ENCODE results near the gene DNAH9.

Gene DNAH9

GRCh38 chr17:11564589-11565380, 33.5 kb upstream of the DNAH9 start:
- no peak for TF ChIP-seq ZNF274 (IDR thresholded peaks at IDR 0.05; ENCODE audit: low read depth, low read length)
- H3K4me3 ChIP-seq (ENCODE audit: low read length): no peak overlapping the region

DNA sequence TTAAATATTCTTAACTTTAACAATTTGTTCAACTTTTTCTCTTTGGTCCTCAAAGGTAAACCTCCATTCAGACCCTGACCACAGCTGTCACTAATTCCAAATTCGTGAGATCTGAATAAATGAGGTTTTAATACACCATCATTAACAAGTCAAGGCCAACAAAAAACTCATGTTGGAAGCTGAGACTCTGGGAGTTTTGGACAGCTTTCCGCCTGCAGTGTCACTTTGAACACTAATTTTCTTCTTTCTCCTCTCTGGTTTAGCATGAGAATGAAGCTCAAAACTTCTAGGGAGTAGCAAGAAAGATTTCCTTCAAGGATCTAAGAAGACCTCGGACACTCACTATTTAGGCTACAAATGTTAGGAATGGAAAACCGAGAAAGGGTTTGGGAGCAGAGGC, 32.7 kb upstream of the DNAH9 start:
- TF ChIP-seq ZNF274 (IDR thresholded peaks at IDR 0.05; ENCODE audit: low read depth, low read length): no peak
- no peak overlapping the region for H3K4me3 ChIP-seq (ENCODE audit: low read length)

DNA sequence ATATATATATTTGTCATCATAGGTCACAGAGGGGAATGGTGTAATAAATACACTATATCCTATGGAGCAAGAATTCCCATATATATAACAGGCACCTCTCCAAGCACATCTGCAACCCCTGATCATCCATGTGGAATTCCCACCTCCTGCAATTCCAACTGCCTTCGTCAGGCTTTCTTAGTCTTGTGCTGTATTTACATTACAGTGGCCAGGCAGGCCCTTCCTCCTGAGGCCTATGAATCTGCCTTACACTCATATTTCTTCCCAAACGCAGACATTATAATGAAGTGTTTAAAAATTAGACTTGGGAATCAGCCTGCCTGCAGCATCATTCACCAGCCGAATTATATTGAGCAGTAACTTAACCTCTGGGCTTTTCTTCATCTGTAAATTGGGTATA, 19.3 kb upstream of the DNAH9 start:
- H3K4me3 ChIP-seq (ENCODE audit: low read length): no peak overlapping the region
- TF ChIP-seq ZNF274 (IDR thresholded peaks at IDR 0.05; ENCODE audit: low read depth, low read length): no peak

GRCh38 chr17:11580677-11581076, 17.6 kb upstream of the DNAH9 start:
- no peak for TF ChIP-seq ZNF274 (IDR thresholded peaks at IDR 0.05; ENCODE audit: low read depth, low read length)
- H3K4me3 ChIP-seq (ENCODE audit: low read length): no peak overlapping the region

DNA sequence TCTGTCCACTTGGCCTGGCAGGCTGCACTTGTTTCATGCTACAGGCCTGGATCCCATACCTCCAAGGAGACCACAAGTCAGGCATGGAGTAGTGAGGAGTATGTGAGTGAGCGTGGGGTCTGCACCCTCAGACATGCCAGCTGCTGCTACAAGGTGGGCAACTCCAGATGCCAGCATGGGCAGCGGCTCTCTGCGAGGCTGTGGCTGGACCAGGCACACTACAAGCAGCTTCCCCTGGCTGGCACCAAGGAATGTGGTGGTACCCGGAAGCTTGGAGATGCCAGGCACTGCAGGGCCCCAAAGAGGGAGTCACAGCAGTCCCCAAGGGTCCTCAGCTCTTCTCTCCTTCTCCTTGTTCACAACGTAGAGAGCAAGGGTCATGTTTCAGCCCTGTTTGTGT, 16.1 kb upstream of the DNAH9 start:
- no peak for TF ChIP-seq ZNF274 (IDR thresholded peaks at IDR 0.05; ENCODE audit: low read depth, low read length)
- no peak overlapping the region for H3K4me3 ChIP-seq (ENCODE audit: low read length)

GRCh38 chr17:11583306-11583992, 14.8 kb upstream of the DNAH9 start:
- no peak for TF ChIP-seq ZNF274 (IDR thresholded peaks at IDR 0.05; ENCODE audit: low read depth, low read length)
- H3K4me3 ChIP-seq (ENCODE audit: low read length): no peak overlapping the region

DNA sequence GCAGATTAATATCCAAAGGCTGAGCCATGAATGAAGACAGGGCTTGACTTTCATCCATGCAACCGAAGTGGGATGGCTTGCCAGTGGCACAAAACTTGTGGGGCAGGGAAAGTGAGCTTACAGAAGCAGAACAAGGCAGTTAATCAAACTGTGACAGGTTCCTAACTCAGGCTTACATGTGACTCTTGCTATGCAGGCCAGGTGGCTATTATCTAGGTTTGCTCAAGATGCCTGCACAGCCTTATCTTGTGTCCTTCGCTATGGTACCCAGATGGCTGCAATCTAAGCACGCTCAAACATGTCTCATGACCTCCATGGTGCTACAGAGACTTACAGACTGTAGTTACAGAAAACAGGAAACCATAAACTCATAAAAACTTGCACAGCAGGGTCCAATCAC, 8.6 kb upstream of the DNAH9 start:
- no peak overlapping the region for H3K4me3 ChIP-seq (ENCODE audit: low read length)
- no peak for TF ChIP-seq ZNF274 (IDR thresholded peaks at IDR 0.05; ENCODE audit: low read depth, low read length)

GRCh38 chr17:11601661-11602060, 3.4 kb downstream of the DNAH9 start:
- TF ChIP-seq ZNF274 (IDR thresholded peaks at IDR 0.05; ENCODE audit: low read depth, low read length): no peak
- H3K4me3 ChIP-seq (ENCODE audit: low read length): no peak overlapping the region

- no peak overlapping the region for H3K4me3 ChIP-seq (ENCODE audit: low read length)
- no peak for TF ChIP-seq ZNF274 (IDR thresholded peaks at IDR 0.05; ENCODE audit: low read depth, low read length)
Measured at GRCh38 chr17:11608396-11608795, 10.1 kb downstream of the DNAH9 start.

GRCh38 chr17:11610999-11611566, 12.8 kb downstream of the DNAH9 start:
- H3K4me3 ChIP-seq (ENCODE audit: low read length): no peak overlapping the region
- no peak for TF ChIP-seq ZNF274 (IDR thresholded peaks at IDR 0.05; ENCODE audit: low read depth, low read length)

GRCh38 chr17:11612956-11613355, 14.7 kb downstream of the DNAH9 start:
- no peak for TF ChIP-seq ZNF274 (IDR thresholded peaks at IDR 0.05; ENCODE audit: low read depth, low read length)
- H3K4me3 ChIP-seq (ENCODE audit: low read length): no peak overlapping the region

GRCh38 chr17:11618861-11619566, 20.7 kb downstream of the DNAH9 start:
- TF ChIP-seq ZNF274 (IDR thresholded peaks at IDR 0.05; ENCODE audit: low read depth, low read length): no peak
- H3K4me3 ChIP-seq (ENCODE audit: low read length): no peak overlapping the region

GRCh38 chr17:11622492-11622891, 24.2 kb downstream of the DNAH9 start:
- H3K4me3 ChIP-seq (ENCODE audit: low read length): no peak overlapping the region
- TF ChIP-seq ZNF274 (IDR thresholded peaks at IDR 0.05; ENCODE audit: low read depth, low read length): no peak

- H3K4me3 ChIP-seq (ENCODE audit: low read length): no peak overlapping the region
- TF ChIP-seq ZNF274 (IDR thresholded peaks at IDR 0.05; ENCODE audit: low read depth, low read length): no peak
Measured at GRCh38 chr17:11624976-11625375, 26.7 kb downstream of the DNAH9 start.
